Measurements from ENCODE around the gene VIT.

Gene VIT

DNA sequence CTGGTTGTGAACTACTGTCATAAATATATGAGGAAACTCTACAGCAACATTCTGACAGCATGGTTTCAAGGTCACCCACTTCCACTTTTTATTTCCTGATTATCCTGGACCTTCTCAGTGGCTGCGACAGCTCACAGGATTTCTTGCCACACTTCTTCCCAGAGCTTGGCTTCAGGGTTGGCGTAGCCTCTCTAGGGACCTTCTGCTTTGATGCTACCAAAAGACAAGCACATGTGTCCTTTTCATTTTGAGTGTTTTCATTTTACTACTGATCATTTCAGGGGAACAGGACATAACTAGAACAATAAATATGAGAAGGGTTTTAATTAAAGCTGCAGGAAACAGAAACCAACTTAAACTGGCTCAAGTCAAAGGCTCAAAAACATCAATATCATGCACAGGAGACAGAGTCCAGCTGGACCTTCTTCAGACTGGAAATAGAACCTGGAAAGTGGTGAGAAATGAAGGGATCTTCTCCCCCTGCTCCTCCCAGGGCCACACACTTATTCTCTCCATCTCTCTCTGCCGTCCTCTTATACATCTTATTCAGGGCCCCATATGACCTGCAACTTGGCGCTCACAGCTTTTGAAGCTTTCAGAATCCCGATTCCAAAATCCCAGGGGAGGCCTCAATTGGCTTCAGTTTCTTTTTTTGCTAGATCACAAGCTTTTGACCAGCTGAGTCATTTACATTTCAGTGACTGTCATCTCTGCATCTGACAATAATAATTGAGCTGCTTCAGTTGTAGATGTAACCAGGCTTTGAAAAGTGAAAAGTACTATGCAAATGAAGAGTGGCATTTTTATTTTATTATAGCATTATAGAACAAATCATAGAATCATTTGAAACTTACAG is 9.7 kb downstream of the VIT start:
- no peaks in the 10 kb centered on the region for H3K27me3 ChIP-seq (replicated peaks)
- no peaks in the 10 kb centered on the region for H3K36me3 ChIP-seq (replicated peaks)
- in situ Hi-C loops (cut with HindIII; ENCODE audit: low pct_ligation_motif_present, low sequenced_read_pairs), result no loop called here
- no peak for DNase-seq
- H3K4me3 ChIP-seq (ENCODE audit: low read depth, low read length), result no peak overlapping the region
- TF ChIP-seq CTCF (IDR thresholded peaks at IDR 0.05; ENCODE audit: low read depth, low read length, missing control alignments), result no peak
- H3K27ac ChIP-seq, result no peak overlapping the region

DNA sequence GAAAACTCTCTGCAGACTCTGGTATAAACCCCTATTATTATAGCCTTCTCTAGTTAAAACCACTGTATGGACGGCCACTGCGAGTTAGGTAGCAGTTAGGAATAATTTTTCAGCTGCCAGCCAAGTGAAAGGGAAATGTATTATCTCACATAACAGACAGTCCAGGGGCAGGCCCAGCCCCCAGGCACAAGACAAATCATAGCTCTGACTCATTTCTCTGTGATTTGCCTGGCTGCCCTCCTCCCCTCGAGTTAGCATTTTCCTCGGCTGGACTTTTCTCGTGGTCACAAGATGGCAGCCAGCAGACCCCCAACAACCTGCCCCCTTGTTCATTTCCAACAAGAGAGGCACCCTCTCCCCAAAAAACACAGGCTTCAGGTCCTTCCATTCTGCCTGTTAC is 10.5 kb downstream of the VIT start:
- H3K27me3 ChIP-seq (replicated peaks), result no peaks in the 10 kb centered on the region
- no peak for TF ChIP-seq CTCF (IDR thresholded peaks at IDR 0.05; ENCODE audit: low read depth, low read length, missing control alignments)
- peak overlapping the region; percentile 52 for H3K27ac ChIP-seq
- in situ Hi-C loops (cut with HindIII; ENCODE audit: low pct_ligation_motif_present, low sequenced_read_pairs), result no loop called here
- DNase-seq, result peak; percentile 75
- H3K36me3 ChIP-seq (replicated peaks), result no peaks in the 10 kb centered on the region
- H3K4me3 ChIP-seq (ENCODE audit: low read depth, low read length), result no peak overlapping the region

DNA sequence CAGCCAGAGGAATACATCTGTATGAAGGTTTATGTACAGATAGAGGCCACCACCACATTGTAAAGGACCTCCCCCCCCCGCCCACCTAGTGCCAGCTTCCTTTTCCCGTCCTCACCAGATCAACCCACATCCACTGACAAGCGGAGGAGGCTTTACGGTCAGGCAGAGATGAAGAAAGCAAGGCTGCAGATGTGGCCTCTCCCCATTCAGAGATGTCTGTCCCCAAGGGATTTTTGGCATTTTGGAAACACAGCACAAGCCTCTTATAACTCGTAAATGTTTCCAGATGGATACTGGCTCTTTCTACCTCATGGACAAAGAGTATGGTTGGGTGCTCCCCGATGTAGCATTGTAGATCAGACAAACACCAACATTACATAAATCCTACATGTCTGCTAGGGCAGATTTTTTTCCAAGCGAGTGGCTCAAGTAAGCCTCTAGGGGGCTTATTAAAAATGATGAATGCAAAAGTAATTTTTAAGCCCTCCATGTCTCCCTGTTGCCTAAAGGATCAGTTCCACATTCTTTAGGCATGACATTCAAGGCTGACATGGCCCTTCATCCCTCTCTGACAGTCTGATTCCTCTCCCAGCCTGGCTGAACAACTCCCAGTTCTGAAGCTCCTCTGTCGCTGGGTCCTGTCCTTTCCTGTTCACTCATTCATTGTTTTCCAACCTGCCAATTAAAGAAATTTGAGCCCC is 11.7 kb downstream of the VIT start:
- in situ Hi-C loops (cut with HindIII; ENCODE audit: low pct_ligation_motif_present, low sequenced_read_pairs), result no loop called here
- peak; percentile 39 for DNase-seq
- H3K36me3 ChIP-seq (replicated peaks), result no peaks in the 10 kb centered on the region
- peak; percentile 56 for TF ChIP-seq CTCF (IDR thresholded peaks at IDR 0.05; ENCODE audit: low read depth, low read length, missing control alignments)
- no peak overlapping the region for H3K27ac ChIP-seq
- no peak overlapping the region for H3K4me3 ChIP-seq (ENCODE audit: low read depth, low read length)
- H3K27me3 ChIP-seq (replicated peaks), result no peaks in the 10 kb centered on the region

GRCh38 chr2:36710858-36711515 is 14.5 kb downstream of the VIT start:
- TF ChIP-seq CTCF (IDR thresholded peaks at IDR 0.05; ENCODE audit: low read depth, low read length, missing control alignments), result no peak
- DNase-seq, result no peak
- Histone ChIP-seq H3K4me3 (ENCODE audit: low read depth, low read length) (no peak overlapping the region), H3K27me3 (replicated peaks) (no peaks in the 10 kb centered on the region), H3K27ac (no peak overlapping the region), H3K36me3 (replicated peaks) (no peaks in the 10 kb centered on the region)
- in situ Hi-C loops (cut with HindIII; ENCODE audit: low pct_ligation_motif_present, low sequenced_read_pairs), result no loop called here

DNA sequence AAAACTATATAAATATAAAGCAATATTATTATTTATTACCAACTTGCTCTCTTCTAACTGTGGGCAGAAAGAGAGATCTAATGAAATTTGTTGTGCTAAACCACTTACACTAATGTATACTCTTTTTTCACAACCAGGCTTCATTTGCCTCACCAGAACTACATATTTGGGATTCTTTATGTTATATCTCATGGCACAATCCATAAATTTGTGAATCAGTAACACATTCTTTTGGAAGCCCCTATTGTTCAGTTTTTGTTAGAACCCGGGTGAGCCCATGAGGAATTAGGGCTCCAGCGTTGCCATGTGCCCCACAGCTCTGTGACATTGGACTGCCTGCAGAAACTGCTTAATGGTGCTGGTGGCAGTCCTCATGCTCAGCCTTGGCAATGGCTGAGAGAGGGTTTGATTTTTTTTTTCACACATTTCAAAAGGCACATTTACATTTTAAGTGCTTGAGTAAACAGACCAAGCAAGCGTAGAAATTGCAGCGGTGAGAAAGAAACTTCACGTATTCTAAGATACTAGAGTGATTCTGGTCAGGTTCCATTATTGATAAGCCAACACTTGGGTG is 15.3 kb downstream of the VIT start:
- in situ Hi-C loops (cut with HindIII; ENCODE audit: low pct_ligation_motif_present, low sequenced_read_pairs), result no loop called here
- Histone ChIP-seq H3K27me3 (replicated peaks) (no peaks in the 10 kb centered on the region), H3K4me3 (ENCODE audit: low read depth, low read length) (no peak overlapping the region), H3K36me3 (replicated peaks) (no peaks in the 10 kb centered on the region), H3K27ac (no peak overlapping the region)
- no peak for TF ChIP-seq CTCF (IDR thresholded peaks at IDR 0.05; ENCODE audit: low read depth, low read length, missing control alignments)
- no peak for DNase-seq
